Stimulated activated CD4-positive, alpha-beta T cell treated with anti-CD3 and anti-CD28 coated beads, TNF-alpha, amount 100 ng/mL, for 48 hours (primary cell): ENCODE data around the gene VPS25.

Source experiments
- DNase-seq, 3 donors: peaks; one replicate each; pipeline ENCODE4 v3.0.0-alpha.2; 2020; ENCODE audit warnings: low read depth in 3 of 3

VPS25 gene

GRCh38 chr17:42795465-42795864 lies 22.2 kb downstream of the VPS25 start:
- DNase-seq = no peak

- no peak for DNase-seq
These were observed 23.0 kb downstream of the VPS25 start for GRCh38 chr17:42796066-42796758.

- no peak for DNase-seq
These were observed 24.1 kb downstream of the VPS25 start for GRCh38 chr17:42797067-42798007.

GRCh38 chr17:42798011-42798382 lies 24.7 kb downstream of the VPS25 start:
- DNase-seq = no peak

- DNase-seq = peak; percentile 71 to 76 (median 72)
These were observed 25.4 kb downstream of the VPS25 start, which contains the start of the genes CNTD1 and COA3 for GRCh38 chr17:42798383-42799380. Gene CNTD1 (plus strand): TSS chr17:42798861. CDS start chr17:42799068, 207 bp downstream. Gene COA3 (minus strand): TSS chr17:42798704. CDS start chr17:42798681, 23 bp downstream.

GRCh38 chr17:42803074-42803883 lies 30.0 kb downstream of the VPS25 start:
- DNase-seq = no peak

- no peak for DNase-seq
These were observed 31.7 kb downstream of the VPS25 start for GRCh38 chr17:42804918-42805367.

- no peak for DNase-seq
These were observed 33.0 kb downstream of the VPS25 start for GRCh38 chr17:42806249-42806648.

- no peak for DNase-seq
These were observed 36.0 kb downstream of the VPS25 start for GRCh38 chr17:42809250-42809649.

- DNase-seq = no peak
These were observed 41.6 kb downstream of the VPS25 start for GRCh38 chr17:42814633-42815399.

GRCh38 chr17:42817866-42818265 lies 44.6 kb downstream of the VPS25 start:
- no peak for DNase-seq

GRCh38 chr17:42818379-42818778 lies 45.1 kb downstream of the VPS25 start:
- no peak for DNase-seq

GRCh38 chr17:42819939-42820535 lies 46.8 kb downstream of the VPS25 start:
- peak; percentile 50 to 66 (median 65) for DNase-seq

- DNase-seq = no peak
These were observed 47.9 kb downstream of the VPS25 start for GRCh38 chr17:42821176-42821575.

GRCh38 chr17:42827472-42827871 lies 54.2 kb downstream of the VPS25 start:
- no peak for DNase-seq
